Smooth muscle cell (in vitro differentiated cells): Measurements from ENCODE around the gene TIFAB. TPM values are rescaled to one million over a fixed set of nuclear protein-coding genes. Genes with fewer than 3 reads are reported as not detected.

Experiments
- DNase-seq: peaks from one replicate; lab custom pipeline; 2025; ENCODE audit not compliant: unreplicated experiment; lab: John Stamatoyannopoulos, UW
- H2AFZ ChIP-seq: fragments of 200-600 bp; sonication (generic); 2 replicates; pipeline ENCODE4 v1.6.0; 2016; ENCODE audit warnings: antibody characterized with exemption, low read depth, mild to moderate bottlenecking
- H3F3A ChIP-seq: fragments of 200-600 bp; sonication (generic); 2 replicates; pipeline ENCODE4 v1.6.0; 2017; ENCODE audit warnings: antibody characterized with exemption, low read depth
- H3K27ac ChIP-seq: fragments of 200-600 bp; sonication (generic); 2 replicates; pipeline ENCODE4 v1.5.1; 2016; ENCODE audit warnings: low read depth, mild to moderate bottlenecking
- H3K27me3 ChIP-seq: fragments of 200-600 bp; sonication (generic); 2 replicates; pipeline ENCODE4 v1.6.1; 2016; ENCODE audit warnings: low read depth, mild to moderate bottlenecking
- H3K36me3 ChIP-seq: fragments of 200-600 bp; sonication (generic); 2 replicates; pipeline ENCODE4 v1.5.1; 2016; ENCODE audit warnings: low read depth
- H3K4me1 ChIP-seq: fragments of 200-600 bp; sonication (generic); 2 replicates; pipeline ENCODE4 v1.5.1; 2016; ENCODE audit warnings: low read depth
- H3K4me2 ChIP-seq: fragments of 200-600 bp; sonication (generic); 2 replicates; pipeline ENCODE4 v1.6.0; 2016; ENCODE audit warnings: mild to moderate bottlenecking
- H3K4me3 ChIP-seq: fragments of 200-600 bp; sonication (generic); 2 replicates; pipeline ENCODE4 v1.5.1; 2016; ENCODE audit warnings: mild to moderate bottlenecking
- H3K79me2 ChIP-seq: fragments of 200-600 bp; sonication (generic); 2 replicates; pipeline ENCODE4 v1.6.0; 2016; ENCODE audit warnings: low read depth, mild to moderate bottlenecking
- H3K9ac ChIP-seq: fragments of 200-600 bp; sonication (generic); 2 replicates; pipeline ENCODE4 v1.6.0; 2016; ENCODE audit warnings: low read depth
- H3K9me3 ChIP-seq: fragments of 200-600 bp; sonication (generic); replicated peaks from 2 replicates; pipeline ENCODE4 v1.5.1; 2016; ENCODE audit warnings: low read depth
- H4K20me1 ChIP-seq: fragments of 200-600 bp; sonication (generic); 2 replicates; pipeline ENCODE4 v1.6.0; 2016; ENCODE audit warnings: low read depth
- WGBS: methylation state at CpG from one replicate; pipeline ENCODE4 v1.1.7; 2016; ENCODE audit warnings: low lambda C conversion rate; 5-methylcytosine and 5-hydroxymethylcytosine counted together
- polyA plus RNA-seq: library from polyadenylated mRNA; unstranded; fragments of >200 nt; fragmentation: Nextera tagmentation; extraction: Ambion mirVana; gene quantifications from 2 replicates; pipeline ENCODE4 v1.2.1, GENCODE V29; 2016
- total RNA-seq: library from RNA; depleted of rRNA; stranded (reverse); fragments of >200 nt; gene quantifications from 2 replicates; pipeline ENCODE4 v1.2.3, GENCODE V29; 2014
- TF ChIP-seq, protein P1 (sequence below): fragments of 200-600 bp; sonication (generic); IDR thresholded peaks from 2 replicates; pipeline ENCODE4 v1.5.1; 2017; ENCODE audit warnings: borderline replicate concordance, mild to moderate bottlenecking, antibody characterized with exemption; ENCODE audit not compliant: insufficient read depth, poor library complexity, severe bottlenecking

Gene TIFAB
- total and polyA plus RNA-seq, 2 experiments from 2014 or later: 0.08 TPM; not detected in 1

DNA sequence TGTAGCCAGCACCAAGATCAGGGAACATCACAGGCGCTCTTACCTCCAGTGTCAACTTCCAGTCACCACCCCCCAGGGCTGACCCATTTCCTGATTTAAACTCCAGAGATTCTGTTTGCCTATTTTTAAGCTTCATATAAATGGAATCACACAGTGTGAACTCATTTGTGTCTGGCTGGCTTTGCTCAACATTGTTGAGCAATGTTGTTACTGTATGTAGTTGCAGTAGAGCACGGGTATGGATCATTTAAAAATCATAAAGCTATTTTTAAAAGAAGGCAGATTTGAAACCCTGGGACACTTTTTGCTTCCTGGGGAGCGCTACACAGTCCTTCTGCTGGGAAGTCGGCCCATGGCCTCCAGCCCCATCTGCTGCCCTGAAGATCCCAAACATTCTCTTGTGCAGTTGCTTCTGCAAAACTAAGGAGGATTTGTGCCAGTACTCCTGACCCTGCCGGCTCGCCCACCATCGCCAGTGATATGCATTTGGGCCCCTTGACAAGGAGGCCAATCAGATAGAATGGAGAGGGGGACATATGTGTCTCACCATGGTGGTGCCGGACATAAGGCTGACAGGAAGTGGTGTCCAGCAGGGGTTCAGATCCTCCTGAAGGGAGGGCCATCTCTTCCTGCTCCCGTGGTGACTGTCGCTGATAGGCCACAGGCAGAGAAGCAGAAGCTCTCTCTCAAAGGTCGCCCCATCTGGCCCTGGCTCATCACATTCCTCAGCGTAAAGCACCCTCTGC lies 18.3 kb downstream of the TIFAB start:
- no peaks in the 10 kb centered on the region for H3K9me3 ChIP-seq
- H3K27me3 ChIP-seq: no peaks in the 10 kb centered on the region
- H2AFZ ChIP-seq: no peak overlapping the region

DNA sequence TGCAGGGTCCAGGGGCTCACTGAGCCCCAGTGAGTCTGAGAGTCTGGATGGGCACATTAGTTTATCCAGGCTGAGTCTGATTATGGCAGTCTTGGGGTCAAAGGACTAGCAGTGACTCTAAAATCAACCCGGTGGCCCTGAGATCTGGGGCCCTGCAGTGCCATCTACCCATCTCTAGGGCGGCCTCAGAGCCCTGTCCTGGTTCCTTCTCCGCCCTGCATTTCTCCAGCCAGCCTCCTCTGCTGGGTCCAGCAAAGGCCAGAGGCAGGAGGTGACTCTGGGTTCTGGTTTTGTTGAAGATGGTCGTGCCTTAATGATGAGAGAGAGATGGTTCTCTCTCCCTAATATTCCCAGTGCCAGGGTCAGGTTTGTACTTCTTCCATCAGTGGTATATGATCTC lies 20.0 kb downstream of the TIFAB start:
- WGBS: 92% methylated on average over 4 of the region's 4 CpGs
- no peak for DNase-seq

More for the DNA sequence above, 18.3 kb downstream of the TIFAB start:
- H3K4me2 ChIP-seq: peak overlapping the region; percentile 77
- peaks cover 30% of the 10 kb centered on the region for H3K4me1 ChIP-seq
- H3F3A ChIP-seq: peaks cover 48% of the 10 kb centered on the region
- H4K20me1 ChIP-seq: no peaks in the 10 kb centered on the region
- H3K27ac ChIP-seq: peak overlapping the region; percentile 95
- no peaks in the 10 kb centered on the region for H3K36me3 ChIP-seq
- no peak for DNase-seq
- peak overlapping the region; percentile 80 for H3K9ac ChIP-seq
- no peaks in the 10 kb centered on the region for H3K79me2 ChIP-seq
- H3K4me3 ChIP-seq: no peak overlapping the region
- WGBS: 37% methylated on average over 12 of the region's 12 CpGs
- TF ChIP-seq, protein P1, sequence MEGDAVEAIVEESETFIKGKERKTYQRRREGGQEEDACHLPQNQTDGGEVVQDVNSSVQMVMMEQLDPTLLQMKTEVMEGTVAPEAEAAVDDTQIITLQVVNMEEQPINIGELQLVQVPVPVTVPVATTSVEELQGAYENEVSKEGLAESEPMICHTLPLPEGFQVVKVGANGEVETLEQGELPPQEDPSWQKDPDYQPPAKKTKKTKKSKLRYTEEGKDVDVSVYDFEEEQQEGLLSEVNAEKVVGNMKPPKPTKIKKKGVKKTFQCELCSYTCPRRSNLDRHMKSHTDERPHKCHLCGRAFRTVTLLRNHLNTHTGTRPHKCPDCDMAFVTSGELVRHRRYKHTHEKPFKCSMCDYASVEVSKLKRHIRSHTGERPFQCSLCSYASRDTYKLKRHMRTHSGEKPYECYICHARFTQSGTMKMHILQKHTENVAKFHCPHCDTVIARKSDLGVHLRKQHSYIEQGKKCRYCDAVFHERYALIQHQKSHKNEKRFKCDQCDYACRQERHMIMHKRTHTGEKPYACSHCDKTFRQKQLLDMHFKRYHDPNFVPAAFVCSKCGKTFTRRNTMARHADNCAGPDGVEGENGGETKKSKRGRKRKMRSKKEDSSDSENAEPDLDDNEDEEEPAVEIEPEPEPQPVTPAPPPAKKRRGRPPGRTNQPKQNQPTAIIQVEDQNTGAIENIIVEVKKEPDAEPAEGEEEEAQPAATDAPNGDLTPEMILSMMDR: no peak

DNA sequence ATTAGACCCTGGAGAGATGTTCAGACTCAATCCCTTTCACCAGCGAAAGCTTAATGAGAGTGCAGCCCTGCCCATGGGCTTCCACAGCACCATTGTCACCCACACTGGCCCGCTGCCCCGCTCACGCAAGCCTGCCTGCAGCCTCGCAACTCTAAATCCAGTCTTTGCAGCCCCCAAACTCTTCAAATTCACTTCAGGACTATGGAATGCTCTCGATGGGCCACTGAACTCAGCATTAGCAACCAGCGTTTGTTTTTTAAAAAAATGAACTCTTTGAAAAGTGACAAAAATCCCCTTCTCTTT lies 22.1 kb downstream of the TIFAB start:
- Histone ChIP-seq H3K79me2 (no peaks in the 10 kb centered on the region), H3F3A (peaks cover 39% of the 10 kb centered on the region), H3K4me2 (peak overlapping the region; percentile 58), H3K9me3 (no peaks in the 10 kb centered on the region), H4K20me1 (no peaks in the 10 kb centered on the region), H3K27ac (peak overlapping the region; percentile 76), H3K27me3 (no peaks in the 10 kb centered on the region), H3K36me3 (no peaks in the 10 kb centered on the region), H3K4me3 (no peak overlapping the region), H3K4me1 (peaks cover 29% of the 10 kb centered on the region), H3K9ac (peak overlapping the region; percentile 52), H2AFZ (no peak overlapping the region)
- TF ChIP-seq, protein P1: no peak
- WGBS: 37% methylated on average over 7 of the region's 7 CpGs
- no peak for DNase-seq

More for the DNA sequence above, 20.0 kb downstream of the TIFAB start:
- no peaks in the 10 kb centered on the region for H4K20me1 ChIP-seq
- H3K27me3 ChIP-seq: no peaks in the 10 kb centered on the region
- peaks cover 30% of the 10 kb centered on the region for H3K4me1 ChIP-seq
- peaks cover 52% of the 10 kb centered on the region for H3F3A ChIP-seq
- H3K4me3 ChIP-seq: no peak overlapping the region
- H3K79me2 ChIP-seq: no peaks in the 10 kb centered on the region
- no peaks in the 10 kb centered on the region for H3K36me3 ChIP-seq
- no peak overlapping the region for H3K4me2 ChIP-seq
- no peaks in the 10 kb centered on the region for H3K9me3 ChIP-seq
- no peak overlapping the region for H3K9ac ChIP-seq
- TF ChIP-seq, protein P1: no peak
- no peak overlapping the region for H2AFZ ChIP-seq
- peak overlapping the region; percentile 95 for H3K27ac ChIP-seq
